ENCODE measurements around the gene DET1.

The DET1 gene

DNA sequence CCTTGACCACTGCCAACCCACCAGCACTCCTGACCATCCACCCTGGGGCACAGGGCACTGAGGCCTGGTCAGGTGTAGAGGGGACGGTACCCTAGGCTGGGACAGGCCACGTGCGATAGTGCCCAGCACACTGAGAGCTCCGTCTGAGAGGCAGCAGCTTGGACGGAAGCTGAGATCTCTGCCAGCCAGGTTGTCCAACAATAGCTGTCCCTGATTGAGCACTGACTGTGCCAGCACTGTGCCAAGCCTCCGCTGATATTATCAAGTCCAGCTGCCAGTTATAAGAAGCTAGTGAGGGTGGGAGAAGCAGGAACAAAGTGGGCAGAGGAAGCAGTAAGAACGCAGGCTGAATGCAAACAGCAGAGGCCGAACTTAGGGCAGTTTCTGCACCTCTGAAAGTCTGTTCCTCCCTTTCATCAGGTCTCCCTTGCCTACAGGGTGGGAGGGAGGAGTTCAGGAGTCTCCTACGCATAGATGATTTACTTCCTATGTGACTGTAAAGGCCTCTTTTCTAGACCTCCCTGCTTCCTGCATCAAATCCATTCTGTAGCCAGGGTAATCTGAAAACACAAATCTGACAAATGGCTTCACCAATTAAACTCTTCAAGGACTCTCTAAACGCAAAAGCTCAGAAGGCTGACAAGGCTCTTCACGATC, 49.2 kb downstream of the DET1 start:
- no peak overlapping the region for H3K27ac ChIP-seq (ENCODE audit: low read depth, low read length)
- H3K27me3 ChIP-seq (ENCODE audit: insufficient read depth, low read length), result no peaks in the 10 kb centered on the region
- no peaks in the 10 kb centered on the region for H3K4me1 ChIP-seq (ENCODE audit: control insufficient read depth, insufficient read depth, low read length, unreplicated experiment)
- no peaks in the 10 kb centered on the region for H3K79me2 ChIP-seq (ENCODE audit: control insufficient read depth, insufficient read depth, low read length, unreplicated experiment)
- H3K36me3 ChIP-seq (ENCODE audit: insufficient read depth, low read length), result no peaks in the 10 kb centered on the region
- no peak overlapping the region for H3K4me3 ChIP-seq (ENCODE audit: low read depth, low read length)
- no peak overlapping the region for H2AFZ ChIP-seq (ENCODE audit: low read length, unreplicated experiment)

DNA sequence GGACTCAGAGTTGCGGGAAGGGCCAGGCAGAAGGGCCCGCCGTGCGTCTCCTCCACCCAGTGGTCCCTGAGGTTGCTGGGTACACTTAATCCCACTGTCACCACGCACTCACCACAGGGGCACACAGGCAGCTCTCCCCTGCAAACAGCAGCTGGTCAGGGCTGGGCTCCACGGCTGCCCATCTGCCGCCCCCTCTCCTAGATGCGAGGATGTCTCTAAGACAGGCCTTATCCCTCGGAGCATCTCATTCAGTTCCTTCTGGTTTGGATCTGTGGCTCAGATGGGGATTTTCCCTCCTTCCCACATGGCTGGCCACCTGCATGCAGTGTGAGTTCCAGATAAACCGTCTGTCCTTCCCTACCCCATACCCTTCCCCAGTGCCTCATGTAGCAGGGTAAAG, 52.6 kb downstream of the DET1 start:
- H3K4me3 ChIP-seq (ENCODE audit: low read depth, low read length), result no peak overlapping the region
- H2AFZ ChIP-seq (ENCODE audit: low read length, unreplicated experiment), result no peak overlapping the region
- no peaks in the 10 kb centered on the region for H3K79me2 ChIP-seq (ENCODE audit: control insufficient read depth, insufficient read depth, low read length, unreplicated experiment)
- no peaks in the 10 kb centered on the region for H3K36me3 ChIP-seq (ENCODE audit: insufficient read depth, low read length)
- H3K27ac ChIP-seq (ENCODE audit: low read depth, low read length), result no peak overlapping the region
- H3K4me1 ChIP-seq (ENCODE audit: control insufficient read depth, insufficient read depth, low read length, unreplicated experiment), result no peaks in the 10 kb centered on the region
- H3K27me3 ChIP-seq (ENCODE audit: insufficient read depth, low read length), result no peaks in the 10 kb centered on the region

DNA sequence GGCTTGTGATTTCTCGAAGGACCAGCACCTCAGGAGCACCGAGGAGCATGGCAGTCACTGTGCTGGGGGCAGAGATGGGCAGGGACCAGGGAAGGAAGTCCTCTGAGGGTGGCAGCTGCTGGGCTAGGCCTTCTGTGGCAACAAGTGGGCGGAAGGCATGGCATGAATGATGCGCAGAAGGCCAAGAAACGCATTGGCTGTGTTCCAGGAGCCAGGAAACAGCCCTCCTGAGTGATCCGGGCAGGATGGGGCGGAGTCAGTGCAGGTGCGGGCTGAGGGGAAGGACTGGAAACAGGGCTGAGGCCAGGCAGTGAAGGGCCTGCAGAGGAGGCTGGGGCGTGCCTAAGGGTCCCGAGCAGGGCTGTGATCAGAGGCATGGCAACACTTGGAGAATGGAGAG, 55.3 kb downstream of the DET1 start:
- Histone ChIP-seq H3K27ac (ENCODE audit: low read depth, low read length) (no peak overlapping the region), H3K4me1 (ENCODE audit: control insufficient read depth, insufficient read depth, low read length, unreplicated experiment) (peaks cover 6% of the 10 kb centered on the region), H3K79me2 (ENCODE audit: control insufficient read depth, insufficient read depth, low read length, unreplicated experiment) (no peaks in the 10 kb centered on the region), H3K36me3 (ENCODE audit: insufficient read depth, low read length) (no peaks in the 10 kb centered on the region), H2AFZ (ENCODE audit: low read length, unreplicated experiment) (no peak overlapping the region), H3K4me3 (ENCODE audit: low read depth, low read length) (no peak overlapping the region), H3K27me3 (ENCODE audit: insufficient read depth, low read length) (no peaks in the 10 kb centered on the region)

DNA sequence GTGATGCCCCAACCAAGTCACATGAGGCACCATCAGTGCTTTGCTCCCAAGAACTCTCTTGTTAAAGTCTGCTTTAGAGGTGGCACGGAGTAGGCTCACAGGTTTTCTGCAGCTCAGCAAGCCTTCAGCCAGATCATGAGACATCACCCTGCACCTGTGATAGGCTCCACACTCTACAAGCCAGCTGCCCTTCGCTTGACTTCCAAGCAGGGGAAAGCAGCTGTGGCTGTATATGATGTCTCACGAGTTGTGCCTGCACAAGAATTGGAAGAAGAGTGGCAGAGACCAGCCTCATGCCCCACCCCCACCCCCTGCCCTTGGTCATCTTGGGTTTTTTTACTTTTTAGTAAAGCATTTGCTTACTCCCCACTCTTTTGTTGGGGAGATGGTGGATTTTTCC, 56.4 kb downstream of the DET1 start:
- no peaks in the 10 kb centered on the region for H3K79me2 ChIP-seq (ENCODE audit: control insufficient read depth, insufficient read depth, low read length, unreplicated experiment)
- no peaks in the 10 kb centered on the region for H3K27me3 ChIP-seq (ENCODE audit: insufficient read depth, low read length)
- H3K36me3 ChIP-seq (ENCODE audit: insufficient read depth, low read length), result no peaks in the 10 kb centered on the region
- H3K27ac ChIP-seq (ENCODE audit: low read depth, low read length), result no peak overlapping the region
- H3K4me1 ChIP-seq (ENCODE audit: control insufficient read depth, insufficient read depth, low read length, unreplicated experiment), result peaks cover 6% of the 10 kb centered on the region
- no peak overlapping the region for H2AFZ ChIP-seq (ENCODE audit: low read length, unreplicated experiment)
- H3K4me3 ChIP-seq (ENCODE audit: low read depth, low read length), result no peak overlapping the region

DNA sequence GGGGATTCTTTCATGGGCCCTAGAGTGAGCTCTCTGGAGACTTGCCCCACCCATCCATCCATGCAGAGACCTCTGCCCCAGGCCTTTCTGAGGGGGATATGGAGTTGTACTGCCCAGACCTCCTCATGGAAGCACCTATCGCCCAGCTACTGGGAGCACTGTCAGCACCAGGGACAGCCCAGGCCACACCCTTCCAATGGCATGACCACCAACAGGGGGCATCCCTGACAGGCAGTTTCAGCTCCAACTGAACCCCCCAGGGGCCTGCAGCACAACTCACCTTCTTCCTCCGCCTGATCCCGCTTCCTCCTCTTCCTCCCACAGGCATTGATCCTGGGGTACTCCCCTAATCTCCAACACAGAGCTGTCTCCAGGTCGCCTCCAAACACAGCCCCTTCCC, 57.2 kb downstream of the DET1 start:
- Histone ChIP-seq H3K27me3 (ENCODE audit: insufficient read depth, low read length) (no peaks in the 10 kb centered on the region), H3K27ac (ENCODE audit: low read depth, low read length) (no peak overlapping the region), H3K36me3 (ENCODE audit: insufficient read depth, low read length) (no peaks in the 10 kb centered on the region), H2AFZ (ENCODE audit: low read length, unreplicated experiment) (no peak overlapping the region), H3K4me3 (ENCODE audit: low read depth, low read length) (no peak overlapping the region), H3K79me2 (ENCODE audit: control insufficient read depth, insufficient read depth, low read length, unreplicated experiment) (no peaks in the 10 kb centered on the region), H3K4me1 (ENCODE audit: control insufficient read depth, insufficient read depth, low read length, unreplicated experiment) (peaks cover 6% of the 10 kb centered on the region)

GRCh38 chr15:88487796-88488523, 58.5 kb downstream of the DET1 start:
- Histone ChIP-seq H3K27ac (ENCODE audit: low read depth, low read length) (no peak overlapping the region), H3K79me2 (ENCODE audit: control insufficient read depth, insufficient read depth, low read length, unreplicated experiment) (no peaks in the 10 kb centered on the region), H3K4me1 (ENCODE audit: control insufficient read depth, insufficient read depth, low read length, unreplicated experiment) (peaks cover 6% of the 10 kb centered on the region), H3K4me3 (ENCODE audit: low read depth, low read length) (no peak overlapping the region), H3K36me3 (ENCODE audit: insufficient read depth, low read length) (no peaks in the 10 kb centered on the region), H2AFZ (ENCODE audit: low read length, unreplicated experiment) (no peak overlapping the region), H3K27me3 (ENCODE audit: insufficient read depth, low read length) (no peaks in the 10 kb centered on the region)

DNA sequence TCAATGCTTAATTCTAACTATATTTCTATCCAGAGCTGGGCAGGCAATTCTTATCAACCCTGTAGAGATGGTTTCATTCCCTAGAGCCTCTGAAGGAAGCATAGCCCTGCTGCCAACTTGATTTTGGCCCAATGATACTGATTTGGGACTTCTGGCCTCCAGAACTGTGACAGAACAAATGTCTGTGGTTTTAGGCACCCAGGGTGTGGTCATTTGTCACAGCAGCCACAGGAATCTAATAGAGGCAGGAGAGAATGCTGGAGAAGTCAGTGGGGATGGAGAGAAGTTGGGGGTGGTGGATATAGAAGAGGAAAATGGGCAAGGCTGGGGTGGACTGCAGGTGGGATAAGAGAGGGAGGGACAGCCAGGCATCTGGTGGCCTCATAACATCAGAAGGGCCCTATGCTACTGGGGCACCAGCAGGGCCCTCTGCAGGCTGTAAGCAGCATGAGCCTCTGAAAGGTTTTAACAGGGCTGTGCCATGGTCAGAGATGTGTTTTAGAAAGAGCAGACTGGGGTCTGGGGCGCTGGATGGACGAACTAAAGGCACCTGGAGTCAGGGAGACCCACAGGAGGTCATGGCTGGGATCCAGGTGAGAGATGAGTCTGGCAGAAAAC, 59.2 kb downstream of the DET1 start:
- no peaks in the 10 kb centered on the region for H3K27me3 ChIP-seq (ENCODE audit: insufficient read depth, low read length)
- H3K36me3 ChIP-seq (ENCODE audit: insufficient read depth, low read length), result no peaks in the 10 kb centered on the region
- H3K27ac ChIP-seq (ENCODE audit: low read depth, low read length), result no peak overlapping the region
- H3K4me1 ChIP-seq (ENCODE audit: control insufficient read depth, insufficient read depth, low read length, unreplicated experiment), result peaks cover 6% of the 10 kb centered on the region
- H3K79me2 ChIP-seq (ENCODE audit: control insufficient read depth, insufficient read depth, low read length, unreplicated experiment), result no peaks in the 10 kb centered on the region
- no peak overlapping the region for H3K4me3 ChIP-seq (ENCODE audit: low read depth, low read length)
- no peak overlapping the region for H2AFZ ChIP-seq (ENCODE audit: low read length, unreplicated experiment)

GRCh38 chr15:88484682-88485331, 61.7 kb downstream of the DET1 start:
- Histone ChIP-seq H3K4me3 (ENCODE audit: low read depth, low read length) (no peak overlapping the region), H2AFZ (ENCODE audit: low read length, unreplicated experiment) (no peak overlapping the region), H3K27me3 (ENCODE audit: insufficient read depth, low read length) (no peaks in the 10 kb centered on the region), H3K36me3 (ENCODE audit: insufficient read depth, low read length) (no peaks in the 10 kb centered on the region), H3K79me2 (ENCODE audit: control insufficient read depth, insufficient read depth, low read length, unreplicated experiment) (no peaks in the 10 kb centered on the region), H3K4me1 (ENCODE audit: control insufficient read depth, insufficient read depth, low read length, unreplicated experiment) (peaks cover 6% of the 10 kb centered on the region), H3K27ac (ENCODE audit: low read depth, low read length) (no peak overlapping the region)

DNA sequence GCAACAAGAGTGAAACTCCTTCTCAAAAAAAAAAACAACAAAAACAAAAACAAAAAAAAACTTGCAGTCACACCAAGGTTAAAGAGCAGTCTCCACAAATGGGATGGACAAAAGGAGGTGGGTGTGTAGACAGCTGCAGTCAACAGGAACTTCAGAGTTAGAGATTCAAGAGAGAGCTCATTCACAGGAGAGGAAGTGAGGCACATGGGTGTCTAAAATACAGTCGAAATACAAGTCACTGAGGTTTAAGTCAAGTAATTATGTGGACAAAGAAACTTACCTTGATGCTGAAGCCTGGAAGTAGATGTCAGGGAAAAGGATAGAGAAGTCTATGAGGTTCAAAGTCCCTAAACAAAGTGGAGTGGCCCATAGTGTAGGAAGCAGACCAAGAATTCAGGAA, 64.2 kb downstream of the DET1 start:
- H3K4me3 ChIP-seq (ENCODE audit: low read depth, low read length), result no peak overlapping the region
- peaks cover 2% of the 10 kb centered on the region for H3K4me1 ChIP-seq (ENCODE audit: control insufficient read depth, insufficient read depth, low read length, unreplicated experiment)
- no peaks in the 10 kb centered on the region for H3K79me2 ChIP-seq (ENCODE audit: control insufficient read depth, insufficient read depth, low read length, unreplicated experiment)
- H3K27me3 ChIP-seq (ENCODE audit: insufficient read depth, low read length), result no peaks in the 10 kb centered on the region
- H2AFZ ChIP-seq (ENCODE audit: low read length, unreplicated experiment), result no peak overlapping the region
- 0 out of 2 replicates have a peak, but pooled peaks cover 5% of the 10 kb centered on the region for H3K36me3 ChIP-seq (ENCODE audit: insufficient read depth, low read length)
- no peak overlapping the region for H3K27ac ChIP-seq (ENCODE audit: low read depth, low read length)

- Histone ChIP-seq H3K4me3 (ENCODE audit: low read depth, low read length) (no peak overlapping the region), H3K79me2 (ENCODE audit: control insufficient read depth, insufficient read depth, low read length, unreplicated experiment) (no peaks in the 10 kb centered on the region), H3K4me1 (ENCODE audit: control insufficient read depth, insufficient read depth, low read length, unreplicated experiment) (no peaks in the 10 kb centered on the region), H2AFZ (ENCODE audit: low read length, unreplicated experiment) (no peak overlapping the region), H3K27me3 (ENCODE audit: insufficient read depth, low read length) (no peaks in the 10 kb centered on the region), H3K27ac (ENCODE audit: low read depth, low read length) (no peak overlapping the region), H3K36me3 (ENCODE audit: insufficient read depth, low read length) (peaks cover 14% of the 10 kb centered on the region; the same call in 1 of the 2 replicates)
Measured at GRCh38 chr15:88480981-88481380, 65.5 kb downstream of the DET1 start.

Measured in ACC112 (cell line).